GM21529 (cell line): ENCODE results near the gene PLXNA1.

Source experiments
- ATAC-seq: cut with Tn5 transposase; IDR thresholded peaks from one replicate; pipeline ENCODE4 v1.9.1; 2021; ENCODE audit not compliant: unreplicated experiment

The PLXNA1 gene

GRCh38 chr3:127017229-127017628 lies 34.3 kb downstream of the PLXNA1 start:
- ATAC-seq, result no peak

- ATAC-seq, result no peak
Observed at GRCh38 chr3:127017781-127018180, 34.9 kb downstream of the PLXNA1 start.

GRCh38 chr3:127018306-127018828 lies 35.5 kb downstream of the PLXNA1 start:
- ATAC-seq, result no peak

GRCh38 chr3:127019449-127019848 lies 36.5 kb downstream of the PLXNA1 start:
- ATAC-seq, result no peak

GRCh38 chr3:127020543-127020942 lies 37.6 kb downstream of the PLXNA1 start:
- ATAC-seq, result no peak

- ATAC-seq, result no peak
Observed at GRCh38 chr3:127022849-127023248, 39.9 kb downstream of the PLXNA1 start.

- ATAC-seq, result no peak
Observed at GRCh38 chr3:127025456-127025855, 42.5 kb downstream of the PLXNA1 start.

GRCh38 chr3:127026036-127026435 lies 43.1 kb downstream of the PLXNA1 start:
- no peak for ATAC-seq

GRCh38 chr3:127026661-127027060 lies 43.7 kb downstream of the PLXNA1 start:
- ATAC-seq, result no peak

- no peak for ATAC-seq
Observed at GRCh38 chr3:127027061-127027735, 44.3 kb downstream of the PLXNA1 start.

GRCh38 chr3:127027811-127028548 lies 45.1 kb downstream of the PLXNA1 start:
- no peak for ATAC-seq

- no peak for ATAC-seq
Observed at GRCh38 chr3:127028781-127029657, 46.1 kb downstream of the PLXNA1 start.

- no peak for ATAC-seq
Observed at GRCh38 chr3:127029658-127030507, 47.0 kb downstream of the PLXNA1 start.

- ATAC-seq, result no peak
Observed at GRCh38 chr3:127030508-127031412, 47.8 kb downstream of the PLXNA1 start.

- no peak for ATAC-seq
Observed at GRCh38 chr3:127031413-127031810, 48.5 kb downstream of the PLXNA1 start.

- ATAC-seq, result no peak
Observed at GRCh38 chr3:127031845-127032244, 48.9 kb downstream of the PLXNA1 start.

GRCh38 chr3:127032296-127032990 lies 49.5 kb downstream of the PLXNA1 start:
- no peak for ATAC-seq
